GM13977 (cell line): ENCODE data around the gene POLE2.
"Not testable (repeated sequence)": the region's sequence is repeated elsewhere in the genome, so short reads cannot be mapped to it uniquely, and the experiment has no call there.

Experiments used
- DNase-seq: peaks from one replicate; pipeline ENCODE4 v3.0.0; 2012; ENCODE audit warnings: low spot score
- in situ Hi-C: fragments of 300-500 bp; cut with MboI; formaldehyde crosslinking; loops from one replicate; pipeline ENCODE4 v1.12.0; 2022; ENCODE audit warnings: low sequenced_read_pairs, low pct_unique_long_range_greater_than_20kb, mixed read lengths, inconsistent platforms; ENCODE audit not compliant: unreplicated experiment
- TF ChIP-seq, protein P1 (sequence below): IDR thresholded peaks from 2 replicates; pipeline ENCODE4 v1.5.1; 2012; ENCODE audit warnings: mild to moderate bottlenecking, control low read depth; ENCODE audit not compliant: insufficient read depth; ENCODE audit errors: extremely low read depth, missing control alignments

Gene POLE2

GRCh38 chr14:49622022-49622607 lies 65.9 kb downstream of the POLE2 start:
- DNase-seq = no peak
- TF ChIP-seq, protein P1, sequence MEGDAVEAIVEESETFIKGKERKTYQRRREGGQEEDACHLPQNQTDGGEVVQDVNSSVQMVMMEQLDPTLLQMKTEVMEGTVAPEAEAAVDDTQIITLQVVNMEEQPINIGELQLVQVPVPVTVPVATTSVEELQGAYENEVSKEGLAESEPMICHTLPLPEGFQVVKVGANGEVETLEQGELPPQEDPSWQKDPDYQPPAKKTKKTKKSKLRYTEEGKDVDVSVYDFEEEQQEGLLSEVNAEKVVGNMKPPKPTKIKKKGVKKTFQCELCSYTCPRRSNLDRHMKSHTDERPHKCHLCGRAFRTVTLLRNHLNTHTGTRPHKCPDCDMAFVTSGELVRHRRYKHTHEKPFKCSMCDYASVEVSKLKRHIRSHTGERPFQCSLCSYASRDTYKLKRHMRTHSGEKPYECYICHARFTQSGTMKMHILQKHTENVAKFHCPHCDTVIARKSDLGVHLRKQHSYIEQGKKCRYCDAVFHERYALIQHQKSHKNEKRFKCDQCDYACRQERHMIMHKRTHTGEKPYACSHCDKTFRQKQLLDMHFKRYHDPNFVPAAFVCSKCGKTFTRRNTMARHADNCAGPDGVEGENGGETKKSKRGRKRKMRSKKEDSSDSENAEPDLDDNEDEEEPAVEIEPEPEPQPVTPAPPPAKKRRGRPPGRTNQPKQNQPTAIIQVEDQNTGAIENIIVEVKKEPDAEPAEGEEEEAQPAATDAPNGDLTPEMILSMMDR = no peak
- in situ Hi-C loops = no loop called here

DNA sequence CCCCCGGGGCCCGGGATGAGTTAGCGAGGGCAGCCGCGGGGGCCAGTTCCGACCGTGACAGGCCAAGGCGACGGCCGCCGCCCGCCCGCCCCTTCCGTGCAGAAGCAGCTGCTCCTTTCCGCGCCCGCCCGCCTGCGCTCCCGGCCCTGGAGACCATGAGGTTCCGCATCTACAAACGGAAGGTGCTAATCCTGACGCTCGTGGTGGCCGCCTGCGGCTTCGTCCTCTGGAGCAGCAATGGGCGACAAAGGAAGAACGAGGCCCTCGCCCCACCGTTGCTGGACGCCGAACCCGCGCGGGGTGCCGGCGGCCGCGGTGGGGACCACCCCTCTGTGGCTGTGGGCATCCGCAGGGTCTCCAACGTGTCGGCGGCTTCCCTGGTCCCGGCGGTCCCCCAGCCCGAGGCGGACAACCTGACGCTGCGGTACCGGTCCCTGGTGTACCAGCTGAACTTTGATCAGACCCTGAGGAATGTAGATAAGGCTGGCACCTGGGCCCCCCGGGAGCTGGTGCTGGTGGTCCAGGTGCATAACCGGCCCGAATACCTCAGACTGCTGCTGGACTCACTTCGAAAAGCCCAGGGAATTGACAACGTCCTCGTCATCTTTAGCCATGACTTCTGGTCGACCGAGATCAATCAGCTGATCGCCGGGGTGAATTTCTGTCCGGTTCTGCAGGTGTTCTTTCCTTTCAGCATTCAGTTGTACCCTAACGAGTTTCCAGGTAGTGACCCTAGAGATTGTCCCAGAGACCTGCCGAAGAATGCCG lies 66.7 kb downstream of the POLE2 start:
- peak; percentile 49 for DNase-seq
- in situ Hi-C loops = no loop called here

DNA sequence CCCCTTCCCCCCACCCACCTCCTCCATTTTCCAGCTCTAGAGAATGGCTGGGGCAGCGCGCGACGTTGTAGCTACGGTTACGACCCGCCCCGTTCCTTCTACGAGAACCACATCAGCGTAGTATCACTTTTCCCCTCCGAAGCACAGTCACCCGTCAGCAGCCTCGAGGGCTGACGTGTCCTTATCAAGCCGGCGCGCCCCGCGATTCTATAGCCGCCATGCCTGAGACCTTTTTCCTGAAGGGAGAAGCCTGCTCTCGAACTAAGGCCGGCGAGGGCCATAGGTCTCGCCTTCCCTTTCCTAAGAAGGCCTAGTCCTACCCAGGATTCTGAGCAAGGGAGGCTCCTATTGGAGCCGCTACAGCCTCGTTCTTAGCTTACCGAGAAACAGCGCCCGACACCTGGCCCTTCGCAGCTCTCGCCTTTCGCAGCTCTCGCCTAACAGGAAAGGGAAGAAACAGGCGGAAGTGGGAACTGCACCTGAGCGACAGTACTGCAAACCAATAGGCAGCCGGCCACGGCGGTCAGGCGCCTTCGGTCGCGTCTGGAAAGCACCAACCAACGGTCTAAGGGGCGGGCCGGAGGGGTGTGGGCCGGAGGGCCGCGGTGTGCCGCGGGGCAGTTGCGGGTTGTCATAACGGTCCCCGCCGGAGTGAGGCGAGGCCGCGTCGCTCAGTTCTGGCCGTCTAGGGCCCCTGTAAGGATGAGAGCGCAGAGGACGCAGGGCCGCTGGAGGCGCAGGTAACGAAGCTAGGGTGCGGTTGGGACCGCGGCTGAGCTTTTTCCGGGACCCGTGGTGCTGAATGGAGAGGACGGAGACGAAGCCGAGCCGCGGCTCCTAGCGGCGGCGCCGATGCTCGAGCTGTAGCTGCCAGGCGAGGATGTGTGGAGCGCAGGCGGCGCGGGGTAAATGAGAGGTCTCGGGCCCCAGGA lies 67.6 kb downstream of the POLE2 start, which contains the start of the genes MGAT2 and RPL36AL:
Gene MGAT2, plus strand, starts transcription at position 618 of the 932 bp plus-strand sequence. CDS start 470 bp downstream, outside the sequence.
Gene RPL36AL, minus strand, starts transcription at position 445 of the 932 bp plus-strand sequence. CDS start 1,522 bp downstream, outside the sequence.
- TF ChIP-seq, protein P1 = peak; percentile 22
- in situ Hi-C loops = no loop called here
- DNase-seq = peak; percentile 98

More for the DNA sequence above, 66.7 kb downstream of the POLE2 start:
- TF ChIP-seq, protein P1 = no peak

- TF ChIP-seq, protein P1 = no peak
- DNase-seq = no peak
- in situ Hi-C loops = no loop called here
These were observed 68.3 kb downstream of the POLE2 start for GRCh38 chr14:49619730-49620129.

DNA sequence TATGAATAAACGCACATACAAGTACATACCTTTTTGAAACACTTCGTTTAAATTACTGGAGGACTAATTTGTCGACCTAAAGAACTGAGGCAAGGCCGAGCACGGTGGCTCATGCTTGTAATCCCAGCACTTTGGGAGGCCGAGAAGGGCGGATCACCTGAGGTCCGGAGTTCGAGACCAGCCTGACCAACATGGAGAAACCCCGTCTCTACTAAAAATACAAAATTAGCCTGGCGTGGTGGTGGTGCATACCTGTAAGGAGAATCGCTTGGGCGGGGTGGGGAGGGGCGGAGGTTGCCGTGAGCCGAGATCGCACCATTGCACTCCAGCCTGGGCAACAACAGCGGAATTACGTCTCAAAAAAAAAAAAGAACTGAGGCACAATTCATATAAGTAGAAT lies 68.7 kb downstream of the POLE2 start:
- DNase-seq, in situ Hi-C loops: not testable (repeated sequence)

- TF ChIP-seq, protein P1 = no peak
- in situ Hi-C loops = no loop called here
- DNase-seq = no peak
These were observed 70.0 kb downstream of the POLE2 start for GRCh38 chr14:49617852-49618519.
